Mucosa of stomach (tissue), 1 donor: ENCODE measurements around the gene KDM6B.

Experiments used
- H3K27me3 ChIP-seq: one replicate; pipeline ENCODE4 v1.7.0; 2013; ENCODE audit warnings: mild to moderate bottlenecking, low read length; ENCODE audit not compliant: control insufficient read depth, insufficient read depth
- H3K36me3 ChIP-seq: one replicate; pipeline ENCODE4 v1.7.0; 2013; ENCODE audit warnings: low read length; ENCODE audit not compliant: control insufficient read depth, insufficient read depth
- H3K4me1 ChIP-seq: one replicate; pipeline ENCODE4 v1.7.0; 2013; ENCODE audit warnings: mild to moderate bottlenecking, low read length; ENCODE audit not compliant: control insufficient read depth, insufficient read depth
- H3K4me3 ChIP-seq: one replicate; pipeline ENCODE4 v1.7.0; 2013; ENCODE audit warnings: low read length
- H3K9ac ChIP-seq: one replicate; pipeline ENCODE4 v1.7.0; 2013; ENCODE audit warnings: mild to moderate bottlenecking, low read length, moderate library complexity
- H3K9me3 ChIP-seq: one replicate; pipeline ENCODE4 v1.7.0; 2013; ENCODE audit warnings: mild to moderate bottlenecking, low read length, moderate library complexity; ENCODE audit not compliant: control insufficient read depth
- donor health status: Pancreatic carcinoma.

The KDM6B gene

DNA sequence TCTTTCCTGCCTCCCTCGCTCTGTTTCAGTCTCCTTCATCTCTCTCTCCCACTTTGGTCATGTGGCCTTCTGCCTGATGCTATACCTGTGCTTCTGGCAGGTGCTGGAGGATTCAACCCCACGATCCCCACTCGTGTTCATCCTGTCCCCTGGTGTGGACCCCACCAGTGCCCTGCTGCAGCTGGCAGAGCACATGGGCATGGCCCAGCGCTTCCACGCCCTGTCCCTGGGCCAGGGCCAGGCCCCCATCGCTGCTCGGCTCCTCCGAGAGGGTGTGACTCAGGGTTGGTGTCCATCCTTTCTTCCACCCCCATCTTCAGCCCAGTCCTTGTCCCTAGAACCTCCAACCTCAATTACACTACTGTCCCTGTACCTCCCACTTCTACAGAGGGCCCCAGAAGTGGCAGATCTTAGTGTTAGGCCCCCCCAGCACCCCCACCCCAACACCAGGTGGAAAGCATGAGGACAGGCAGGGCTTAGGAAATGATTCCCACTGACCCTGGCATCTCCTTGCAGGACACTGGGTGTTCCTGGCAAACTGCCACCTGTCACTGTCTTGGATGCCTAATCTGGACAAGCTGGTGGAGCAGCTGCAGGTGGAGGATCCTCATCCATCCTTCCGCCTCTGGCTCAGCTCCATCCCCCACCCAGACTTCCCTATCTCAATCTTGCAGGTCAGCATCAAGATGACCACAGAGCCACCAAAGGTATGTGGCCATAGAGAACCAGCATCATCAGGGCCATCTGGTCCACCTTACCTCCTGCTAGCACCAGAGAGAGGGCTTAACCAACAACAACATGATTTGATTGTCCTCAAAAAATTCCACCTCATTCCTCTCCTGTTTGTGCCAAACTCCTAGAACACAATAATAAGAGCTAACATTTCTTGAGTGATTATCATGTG lies 9.7 kb upstream of the KDM6B start:
- Histone ChIP-seq H3K9ac (no peak overlapping the region), H3K9me3 (no peaks in the 10 kb centered on the region), H3K4me1 (peaks cover 4% of the 10 kb centered on the region), H3K4me3 (no peak overlapping the region), H3K27me3 (no peaks in the 10 kb centered on the region), H3K36me3 (no peaks in the 10 kb centered on the region)

DNA sequence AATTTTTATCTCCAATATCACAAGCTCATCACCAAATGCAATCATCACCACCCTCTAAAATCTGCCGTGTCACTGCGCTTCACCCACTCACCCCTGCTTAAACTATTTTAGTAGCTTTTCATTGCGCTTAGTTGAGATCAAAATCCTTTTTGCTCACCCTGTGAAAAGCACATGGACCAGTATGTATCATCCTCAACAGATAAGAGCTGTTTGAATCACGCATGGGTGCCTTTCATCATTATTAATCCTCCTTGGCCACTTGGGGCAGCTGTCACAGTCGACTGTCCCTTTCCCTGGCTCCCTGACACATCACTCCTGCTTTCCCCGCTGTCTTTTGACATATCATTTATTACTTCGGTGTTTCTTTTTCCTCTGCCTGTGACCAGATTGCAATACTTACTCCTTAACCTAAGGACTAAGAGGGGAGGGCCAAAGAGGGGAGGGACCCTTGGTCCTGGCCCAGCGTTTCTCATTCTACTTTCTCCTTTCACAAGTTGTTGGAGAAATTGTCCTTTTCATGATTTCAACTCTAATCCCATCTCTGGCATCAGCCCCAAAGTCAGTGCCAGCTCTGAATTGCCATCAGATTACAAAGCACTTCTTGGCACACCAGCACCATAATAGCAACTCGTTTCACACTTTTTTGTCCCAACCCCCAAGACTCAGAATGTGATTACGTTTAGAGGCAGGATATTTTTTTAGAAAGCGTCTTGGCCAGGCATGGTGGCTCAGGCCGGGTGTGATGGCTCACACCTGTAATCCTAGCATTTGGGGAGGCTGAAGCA lies 8.6 kb upstream of the KDM6B start:
- Histone ChIP-seq H3K4me1 (peaks cover 4% of the 10 kb centered on the region), H3K9me3 (no peaks in the 10 kb centered on the region), H3K4me3 (no peak overlapping the region), H3K36me3 (no peaks in the 10 kb centered on the region), H3K27me3 (no peaks in the 10 kb centered on the region), H3K9ac (no peak overlapping the region)

DNA sequence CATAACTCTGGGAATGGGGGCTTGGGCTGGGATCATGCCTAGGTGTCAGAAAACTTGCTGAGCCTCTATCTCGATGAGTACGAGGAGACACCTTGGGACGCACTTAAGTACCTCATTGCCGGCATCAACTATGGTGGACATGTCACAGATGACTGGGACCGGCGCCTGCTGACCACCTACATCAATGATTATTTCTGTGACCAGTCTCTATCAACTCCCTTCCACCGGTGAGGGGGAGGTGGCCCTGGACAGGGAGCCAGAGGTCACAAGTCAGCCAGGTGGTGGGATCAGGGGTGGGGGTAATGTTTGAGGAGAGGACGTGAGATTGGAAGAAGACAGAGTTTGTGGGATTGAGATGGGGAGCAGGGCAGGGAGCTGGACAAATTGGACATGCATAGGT lies 3.4 kb upstream of the KDM6B start:
- no peaks in the 10 kb centered on the region for H3K9me3 ChIP-seq
- H3K36me3 ChIP-seq, result no peaks in the 10 kb centered on the region
- H3K9ac ChIP-seq, result no peak overlapping the region
- peaks cover 8% of the 10 kb centered on the region for H3K4me1 ChIP-seq
- H3K4me3 ChIP-seq, result no peak overlapping the region
- H3K27me3 ChIP-seq, result peaks cover 5% of the 10 kb centered on the region

DNA sequence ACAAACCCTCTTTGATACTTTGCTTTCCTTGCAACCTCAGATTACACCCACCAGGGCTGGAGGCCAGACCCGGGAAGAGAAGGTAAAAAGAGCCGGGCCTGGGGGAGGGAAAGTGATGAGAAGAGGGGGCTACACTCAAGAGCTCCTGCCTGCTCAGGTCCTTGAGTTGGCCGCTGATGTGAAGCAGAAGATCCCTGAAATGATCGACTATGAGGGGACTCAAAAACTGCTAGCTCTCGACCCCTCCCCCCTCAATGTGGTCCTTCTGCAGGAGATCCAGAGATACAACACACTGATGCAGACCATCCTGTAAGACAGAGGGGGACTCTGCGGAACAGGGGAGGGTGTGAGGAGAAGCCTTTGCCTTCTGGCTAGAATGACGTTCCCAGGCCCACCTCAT lies 2.8 kb upstream of the KDM6B start:
- Histone ChIP-seq H3K4me3 (no peak overlapping the region), H3K9ac (no peak overlapping the region), H3K9me3 (no peaks in the 10 kb centered on the region), H3K27me3 (peaks cover 5% of the 10 kb centered on the region), H3K4me1 (peaks cover 8% of the 10 kb centered on the region), H3K36me3 (no peaks in the 10 kb centered on the region)

DNA sequence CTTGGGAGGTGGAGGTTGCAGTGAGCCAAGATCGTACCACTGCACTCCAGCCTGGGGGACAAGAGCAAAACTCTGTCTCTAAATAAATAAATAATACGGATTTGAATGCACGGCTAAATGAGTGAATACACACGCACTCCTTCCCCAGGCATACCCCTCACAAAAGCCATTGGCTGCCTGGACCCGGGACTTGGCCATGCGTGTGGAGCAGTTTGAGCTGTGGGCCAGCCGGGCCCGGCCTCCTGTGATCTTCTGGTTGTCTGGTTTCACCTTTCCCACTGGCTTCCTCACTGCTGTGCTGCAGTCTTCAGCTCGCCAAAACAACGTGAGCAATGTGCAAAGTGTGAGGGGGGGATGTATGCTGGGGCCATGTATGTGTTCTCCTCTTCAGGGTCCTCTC lies 1.6 kb upstream of the KDM6B start:
- Histone ChIP-seq H3K4me1 (peaks cover 16% of the 10 kb centered on the region), H3K9me3 (no peaks in the 10 kb centered on the region), H3K27me3 (peaks cover 5% of the 10 kb centered on the region), H3K4me3 (no peak overlapping the region), H3K36me3 (no peaks in the 10 kb centered on the region), H3K9ac (no peak overlapping the region)

DNA sequence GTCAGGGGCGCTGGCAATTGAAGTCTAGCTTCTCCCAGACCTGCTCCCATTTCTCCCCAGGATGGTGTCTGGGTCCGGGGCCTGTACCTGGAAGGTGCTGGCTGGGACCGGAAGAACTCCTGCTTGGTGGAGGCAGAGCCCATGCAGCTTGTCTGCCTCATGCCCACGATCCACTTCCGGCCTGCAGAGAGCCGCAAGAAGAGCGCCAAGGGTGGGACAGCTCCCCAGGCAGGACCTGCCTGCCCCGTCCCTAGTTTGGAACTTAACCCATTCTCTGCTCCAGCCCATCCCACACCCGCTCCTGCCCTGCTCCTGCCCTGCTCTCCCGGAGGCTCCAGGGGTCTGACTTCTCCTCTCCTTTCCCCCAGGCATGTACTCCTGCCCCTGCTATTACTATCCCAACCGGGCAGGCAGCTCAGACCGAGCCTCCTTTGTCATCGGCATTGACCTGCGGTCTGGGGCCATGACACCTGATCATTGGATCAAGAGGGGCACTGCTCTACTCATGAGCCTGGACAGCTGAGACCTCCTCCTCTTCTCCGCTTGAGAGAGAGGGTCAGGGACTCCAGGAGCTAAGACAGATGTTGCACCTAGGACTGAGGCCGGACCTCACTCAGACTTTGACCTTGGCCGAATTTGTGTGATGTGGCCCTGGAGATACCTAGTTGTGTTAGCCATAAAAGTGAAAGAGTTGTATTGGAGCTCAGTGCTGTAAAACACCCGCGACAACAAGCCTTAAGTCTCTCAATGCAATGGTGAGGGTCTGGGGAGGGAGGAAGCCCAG lies 814 bp upstream of the KDM6B start:
- Histone ChIP-seq H3K9me3 (no peaks in the 10 kb centered on the region), H3K9ac (peak overlapping the region; percentile 41), H3K4me1 (peaks cover 18% of the 10 kb centered on the region), H3K4me3 (peak overlapping the region; percentile 11), H3K36me3 (no peaks in the 10 kb centered on the region), H3K27me3 (peaks cover 5% of the 10 kb centered on the region)

DNA sequence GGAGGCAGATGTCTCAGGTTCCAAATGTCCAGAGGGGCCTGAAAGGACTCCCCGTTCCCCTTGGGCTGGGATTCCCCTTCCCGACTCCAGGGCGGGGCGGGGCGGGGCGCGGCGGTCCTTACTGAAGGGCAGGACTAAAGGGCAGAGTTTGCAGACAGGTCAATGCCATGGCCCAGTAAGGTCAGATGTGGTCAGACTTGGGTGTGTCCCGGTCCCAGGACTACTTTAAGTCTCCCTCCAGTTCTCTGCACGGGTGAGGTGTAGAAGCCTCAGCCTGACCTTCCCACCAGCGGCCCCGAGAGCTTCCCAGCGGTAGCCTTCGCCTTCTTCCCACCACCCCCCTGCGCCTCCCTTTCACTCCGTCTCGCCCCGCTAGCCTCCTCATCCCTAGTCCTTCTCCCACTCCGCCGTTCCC lies 532 bp downstream of the KDM6B start:
- H3K9ac ChIP-seq, result peak overlapping the region; percentile 90
- no peaks in the 10 kb centered on the region for H3K36me3 ChIP-seq
- H3K4me1 ChIP-seq, result peaks cover 29% of the 10 kb centered on the region
- peaks cover 5% of the 10 kb centered on the region for H3K27me3 ChIP-seq
- peak overlapping the region; percentile 69 for H3K4me3 ChIP-seq
- H3K9me3 ChIP-seq, result no peaks in the 10 kb centered on the region

DNA sequence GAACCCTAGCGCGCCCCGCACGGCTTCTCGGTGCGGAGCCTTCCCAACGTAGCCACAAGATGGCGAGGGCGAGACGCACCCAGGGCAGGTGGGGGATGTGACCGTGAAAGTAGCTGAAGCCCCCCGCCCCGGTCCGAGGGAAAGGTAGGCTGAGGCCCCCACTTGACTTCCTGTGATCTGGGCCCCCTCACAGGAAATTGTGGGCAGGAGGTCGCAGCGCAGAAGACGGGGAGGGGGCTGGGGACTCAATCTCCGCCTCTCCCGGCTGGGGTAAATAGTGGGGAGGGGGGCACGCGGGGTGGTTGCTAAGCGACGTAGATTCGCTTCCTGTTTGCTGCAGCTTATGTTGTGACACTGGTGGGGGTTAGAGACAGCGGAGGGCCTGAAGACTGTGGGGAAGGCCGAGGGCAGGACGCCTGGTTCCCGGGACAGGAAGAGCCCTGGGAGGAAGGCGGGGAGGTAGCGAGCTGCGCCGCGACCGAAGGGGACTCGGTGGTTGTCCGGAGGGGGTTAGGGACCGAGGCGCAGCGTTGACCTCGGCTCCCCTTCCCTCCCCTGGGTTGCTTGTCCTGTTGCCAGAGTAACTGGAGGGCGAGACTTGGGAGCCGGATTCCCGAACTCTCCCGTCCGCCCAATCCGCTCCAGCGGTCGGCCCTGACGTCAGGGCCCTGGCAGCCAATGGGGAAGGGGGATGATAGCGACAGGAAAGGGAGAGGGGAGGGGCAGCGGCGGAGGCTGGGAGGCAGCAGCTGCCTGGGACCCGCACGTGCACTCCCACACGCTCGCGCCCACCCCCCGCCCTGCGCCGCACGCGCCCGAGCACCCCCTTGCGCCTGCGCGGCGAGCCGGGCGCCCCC lies 1.2 kb downstream of the KDM6B start:
- H3K4me3 ChIP-seq, result peak overlapping the region; percentile 78
- H3K4me1 ChIP-seq, result peaks cover 35% of the 10 kb centered on the region
- H3K36me3 ChIP-seq, result no peaks in the 10 kb centered on the region
- no peaks in the 10 kb centered on the region for H3K9me3 ChIP-seq
- peaks cover 5% of the 10 kb centered on the region for H3K27me3 ChIP-seq
- H3K9ac ChIP-seq, result peak overlapping the region; percentile 90

DNA sequence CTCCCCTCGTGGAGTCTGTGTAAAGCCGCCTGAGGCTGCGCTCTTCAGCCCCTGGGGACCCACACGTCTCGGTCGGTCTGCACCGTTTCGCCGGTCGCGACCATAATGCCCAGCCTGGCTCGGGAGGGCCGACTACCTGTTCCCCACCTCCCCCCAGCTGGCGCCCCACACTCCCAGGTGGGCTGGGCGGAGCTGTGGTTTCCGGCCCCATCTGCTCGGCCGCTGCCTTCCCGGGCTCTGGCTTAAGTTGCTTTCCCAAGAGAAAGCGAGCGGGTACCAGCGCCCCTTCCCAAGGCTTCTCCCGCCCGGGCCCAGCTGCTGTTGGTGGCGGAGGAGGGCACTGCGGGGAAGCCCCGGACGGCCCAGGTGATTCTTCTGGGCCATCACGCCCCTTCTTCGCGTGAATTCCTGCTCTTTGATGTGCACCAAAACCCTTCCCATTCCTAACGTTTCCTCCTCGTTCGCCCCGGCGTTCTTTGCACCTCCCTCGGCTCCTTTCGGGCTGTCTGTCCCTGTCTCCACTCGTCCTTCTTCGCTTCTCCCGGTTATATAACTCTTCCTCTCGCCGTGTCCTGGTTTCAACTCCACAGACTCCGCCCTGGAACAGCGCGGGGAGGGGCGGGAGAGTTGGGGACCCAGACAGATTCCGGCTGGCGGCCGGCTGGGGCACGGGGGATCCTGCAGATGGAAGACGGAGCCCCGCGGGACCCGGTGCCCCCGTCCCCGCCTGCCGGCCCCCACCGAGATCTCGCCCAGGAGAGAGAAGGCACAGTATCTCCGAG lies 2.0 kb downstream of the KDM6B start:
- no peaks in the 10 kb centered on the region for H3K36me3 ChIP-seq
- peaks cover 36% of the 10 kb centered on the region for H3K4me1 ChIP-seq
- H3K4me3 ChIP-seq, result peak overlapping the region; percentile 78
- H3K9ac ChIP-seq, result peak overlapping the region; percentile 90
- no peaks in the 10 kb centered on the region for H3K9me3 ChIP-seq
- H3K27me3 ChIP-seq, result peaks cover 5% of the 10 kb centered on the region

DNA sequence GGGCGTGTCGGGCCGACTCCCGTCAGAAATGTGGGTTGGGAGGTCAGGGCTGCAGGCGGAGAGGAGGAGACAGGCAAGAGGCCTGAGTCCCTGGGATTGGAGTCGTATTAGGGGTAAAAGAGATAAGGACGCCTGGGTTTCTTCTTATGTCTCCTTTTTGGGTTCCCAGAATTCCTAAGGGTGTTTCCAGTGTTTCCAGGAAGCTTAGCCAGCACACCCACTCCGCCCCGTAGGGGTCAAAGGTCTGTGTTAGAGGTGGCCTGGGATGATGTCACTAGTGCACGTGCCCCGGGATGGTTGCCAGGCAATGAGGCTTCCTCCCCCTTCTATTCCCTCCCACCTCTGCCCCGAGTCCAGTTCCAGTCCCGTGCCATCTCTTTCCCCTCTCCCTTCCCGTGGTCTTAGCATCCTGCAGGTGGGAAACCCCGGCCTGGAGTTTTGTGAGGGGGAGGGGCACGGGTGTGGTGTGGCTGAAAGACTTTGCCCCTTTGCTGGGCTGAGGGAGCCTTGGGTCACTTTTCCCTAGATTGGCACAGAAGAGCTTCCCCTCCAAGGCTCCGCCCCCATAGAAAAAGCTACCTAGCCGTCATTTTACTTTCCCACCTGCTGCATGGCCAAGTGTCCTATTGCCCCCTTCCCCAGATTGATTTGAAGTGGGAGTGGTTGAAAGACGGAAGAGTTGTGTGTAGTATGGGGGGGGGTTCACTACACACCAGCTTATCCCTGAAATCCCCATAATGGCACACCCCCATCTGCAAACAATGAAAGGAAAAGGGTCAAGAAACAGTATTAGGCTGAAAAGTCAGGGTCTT lies 2.8 kb downstream of the KDM6B start:
- peak overlapping the region; percentile 90 for H3K9ac ChIP-seq
- peak overlapping the region; percentile 78 for H3K4me3 ChIP-seq
- H3K4me1 ChIP-seq, result peaks cover 41% of the 10 kb centered on the region
- H3K9me3 ChIP-seq, result no peaks in the 10 kb centered on the region
- no peaks in the 10 kb centered on the region for H3K36me3 ChIP-seq
- peaks cover 5% of the 10 kb centered on the region for H3K27me3 ChIP-seq
